Astrocyte of the cerebellum (primary cell): Measurements from ENCODE around the gene ZBTB8B.

Experiments
- DNase-seq: peaks from one replicate; pipeline ENCODE4 v3.0.0-alpha.2; 2011; ENCODE audit warnings: low read depth
- H3K4me3 ChIP-seq: 2 replicates; pipeline ENCODE4 v1.5.1; 2011; ENCODE audit warnings: mild to moderate bottlenecking, low read depth, low read length, moderate library complexity
- CTCF ChIP-seq: IDR thresholded peaks from 2 replicates; pipeline ENCODE4 v1.5.1; 2012; ENCODE audit warnings: low read length, low read depth, moderate library complexity, mild to moderate bottlenecking; ENCODE audit errors: missing control alignments
- in situ Hi-C: cut with HindIII; loops from 2 replicates; pipeline ENCODE4 v1.10.0; 2017; ENCODE audit warnings: low sequenced_read_pairs

The ZBTB8B gene

GRCh38 chr1:32496127-32496526, 31.3 kb downstream of the ZBTB8B start:
- DNase-seq, result no peak

DNA sequence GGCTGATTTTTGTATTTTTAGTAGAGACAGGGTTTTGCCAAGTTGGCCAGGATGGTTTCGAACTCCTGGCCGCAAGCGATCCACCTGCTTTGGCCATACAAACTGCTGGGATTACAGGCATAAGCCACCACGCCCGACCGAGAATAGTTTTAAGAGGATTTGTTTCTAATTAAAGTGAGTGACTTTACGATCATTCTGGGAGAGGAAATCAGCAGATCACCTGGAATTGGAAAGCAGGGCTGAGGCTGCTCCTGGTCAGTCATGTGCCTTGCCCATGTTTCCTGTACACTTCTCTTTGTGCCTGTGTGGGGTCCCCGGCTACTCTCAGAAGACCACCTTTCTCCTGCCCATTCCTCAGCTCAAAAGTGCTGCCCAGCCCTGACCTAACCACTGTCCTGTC, 33.9 kb downstream of the ZBTB8B start:
- TF ChIP-seq CTCF, result no peak
- in situ Hi-C loops, result loop anchor here (5.0 kb wide), 1 partner anchor 106 kb away; the partner anchor contains the start of gene BSDC1
- no peak for DNase-seq
- H3K4me3 ChIP-seq, result no peak overlapping the region

More at GRCh38 chr1:32496127-32496526, 31.3 kb downstream of the ZBTB8B start:
- H3K4me3 ChIP-seq, result no peak overlapping the region
- no peak for TF ChIP-seq CTCF
- in situ Hi-C loops, result loop anchor here (5.0 kb wide), 1 partner anchor 104 kb away; the partner anchor contains the start of gene BSDC1

DNA sequence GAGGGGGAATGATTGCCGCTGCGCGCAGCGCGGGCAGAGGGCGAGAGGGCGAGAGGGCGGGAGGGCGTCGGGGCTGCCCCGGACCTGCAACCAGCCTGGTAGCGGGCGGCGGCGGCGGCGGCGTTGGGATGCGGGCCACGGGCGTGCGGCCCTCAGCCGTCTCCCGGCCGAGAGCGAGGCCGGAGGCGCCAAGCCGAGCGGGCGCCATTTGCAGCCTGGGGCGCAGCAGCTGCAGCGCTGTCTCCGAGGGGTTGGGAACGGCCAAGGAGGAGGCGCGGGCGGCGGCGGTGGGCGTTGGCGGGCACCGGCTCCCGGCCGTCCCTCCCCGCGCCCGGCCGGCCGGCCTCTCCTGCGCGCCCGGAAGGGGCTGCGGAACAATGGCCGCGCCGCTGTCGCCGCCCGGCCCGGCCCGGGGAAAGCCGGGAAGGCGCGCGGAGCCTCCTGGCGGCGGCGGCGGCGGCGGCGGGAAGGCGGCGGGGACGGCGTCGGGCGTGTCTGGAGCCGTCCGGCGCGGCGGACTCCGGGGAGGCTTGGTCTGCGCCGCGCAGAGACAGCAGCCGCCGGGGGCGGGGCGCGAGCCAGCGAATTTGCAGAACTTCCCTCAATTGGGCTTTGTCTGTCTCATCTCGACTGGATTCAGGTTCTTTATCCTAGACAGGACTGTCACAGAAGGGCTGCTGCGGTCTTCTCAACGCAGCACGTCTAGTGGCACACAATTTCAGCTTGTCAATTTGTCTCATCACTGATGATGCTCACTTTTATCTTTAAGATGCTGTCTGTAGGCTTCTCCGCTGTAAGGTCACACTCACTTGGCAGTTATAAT, 35.7 kb downstream of the ZBTB8B start:
- DNase-seq, result no peak
- in situ Hi-C loops, result no loop called here
- TF ChIP-seq CTCF, result no peak
- H3K4me3 ChIP-seq, result peak overlapping the region; percentile 47

DNA sequence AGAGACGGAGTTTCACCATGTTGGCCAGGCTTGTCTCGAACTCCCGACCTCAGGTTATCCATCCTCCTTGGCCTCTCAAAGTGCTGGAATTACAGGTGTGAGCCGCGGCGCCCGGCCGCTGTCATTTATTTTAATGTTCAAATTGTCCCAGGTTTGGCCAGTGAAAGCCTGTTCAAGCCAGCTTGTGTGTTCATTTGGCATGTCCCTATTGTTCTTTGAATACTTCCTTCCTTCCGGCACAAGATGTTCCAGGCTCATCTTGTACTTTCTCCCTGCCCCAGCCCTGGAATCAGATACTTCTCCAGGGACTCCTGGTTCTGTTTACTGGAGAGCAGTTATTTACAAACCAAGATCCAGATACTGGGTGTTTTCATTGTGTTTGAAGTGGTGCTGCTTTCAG, 37.0 kb downstream of the ZBTB8B start:
- no peak overlapping the region for H3K4me3 ChIP-seq
- in situ Hi-C loops, result no loop called here
- DNase-seq, result no peak
- no peak for TF ChIP-seq CTCF

- H3K4me3 ChIP-seq, result no peak overlapping the region
- no peak for TF ChIP-seq CTCF
- no peak for DNase-seq
- in situ Hi-C loops, result no loop called here
These were observed 38.3 kb downstream of the ZBTB8B start for GRCh38 chr1:32503153-32503552.

GRCh38 chr1:32507021-32507420, 42.1 kb downstream of the ZBTB8B start:
- in situ Hi-C loops, result no loop called here
- no peak for DNase-seq
- no peak for TF ChIP-seq CTCF
- H3K4me3 ChIP-seq, result no peak overlapping the region
